OCI-LY3 (cell line): ENCODE results near the gene PTPRM.

Experiments used
- CTCF ChIP-seq: fragments of 200-600, 300-600 bp; sonication (generic); IDR thresholded peaks from 2 replicates; pipeline ENCODE4 v1.5.1; 2014; ENCODE audit warnings: antibody characterized with exemption, low read length, low read depth
- EZH2phosphoT487 ChIP-seq: fragments of 200-600 bp; shearing (Covaris generic); IDR thresholded peaks from 2 replicates; pipeline ENCODE4 v1.6.1; 2018; ENCODE audit warnings: antibody characterized with exemption, mixed run types, low read depth

GRCh38 chr18:7766346-7766745, 199.2 kb downstream of the PTPRM start:
- TF ChIP-seq CTCF (no peak), EZH2phosphoT487 (no peak)
